Myometrial cell (primary cell): Measurements from ENCODE around the gene KHNYN. TPM values are rescaled to one million over a fixed set of nuclear protein-coding genes. Genes with fewer than 3 reads are reported as not detected.

ENCODE experiments used
- total RNA-seq: library from RNA; depleted of rRNA; stranded (reverse); fragments of >200 nt; gene quantifications from 2 replicates; pipeline ENCODE4 v1.2.3, GENCODE V29; 2015

Gene KHNYN
- total RNA-seq = 39.5 and 41.8 TPM in 2 replicates

DNA sequence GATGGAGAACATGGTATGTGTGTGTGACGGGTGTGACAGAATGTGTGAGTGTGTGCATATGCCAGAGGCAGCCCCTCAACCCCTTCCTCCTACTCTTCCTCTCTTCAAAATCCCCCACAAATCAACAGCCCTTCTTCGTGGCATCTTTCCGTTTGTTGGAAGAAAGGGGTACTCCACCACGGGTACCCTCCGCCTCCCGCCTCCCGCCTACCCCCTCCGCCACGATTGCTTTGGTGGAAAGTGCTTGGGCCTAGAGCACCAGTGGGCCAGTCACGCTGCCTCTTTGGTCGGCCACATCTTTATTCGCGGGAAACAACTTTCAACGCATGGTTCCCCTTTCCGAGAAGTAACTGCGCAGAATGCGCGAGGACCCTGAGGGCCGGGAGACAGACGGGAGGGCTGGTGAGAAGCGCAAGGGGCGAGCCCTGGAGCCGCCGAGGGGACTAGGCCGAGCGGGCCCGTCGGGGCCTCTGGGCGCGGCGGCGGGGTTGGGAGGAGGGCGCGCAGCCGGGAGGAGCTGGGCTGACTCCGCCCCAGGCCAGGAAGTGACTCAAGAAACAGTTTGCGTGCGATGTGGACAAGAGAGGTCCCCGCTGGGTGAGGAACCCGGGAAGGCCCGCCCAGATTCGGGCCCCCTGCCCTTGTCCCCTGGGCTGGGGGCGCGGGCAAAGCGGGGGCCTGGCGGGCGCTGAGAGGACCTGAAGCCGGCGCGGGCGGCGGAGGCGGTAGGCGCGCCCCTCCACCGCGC, at the start of gene KHNYN, which contains the start of gene CBLN3:
KHNYN (plus strand) TSS at position 560 of the 748 bp plus-strand sequence. CDS start 777 bp downstream, outside the sequence.
CBLN3 (minus strand) TSS at position 274 of the 748 bp plus-strand sequence. CDS start 614 bp downstream, outside the sequence.

DNA sequence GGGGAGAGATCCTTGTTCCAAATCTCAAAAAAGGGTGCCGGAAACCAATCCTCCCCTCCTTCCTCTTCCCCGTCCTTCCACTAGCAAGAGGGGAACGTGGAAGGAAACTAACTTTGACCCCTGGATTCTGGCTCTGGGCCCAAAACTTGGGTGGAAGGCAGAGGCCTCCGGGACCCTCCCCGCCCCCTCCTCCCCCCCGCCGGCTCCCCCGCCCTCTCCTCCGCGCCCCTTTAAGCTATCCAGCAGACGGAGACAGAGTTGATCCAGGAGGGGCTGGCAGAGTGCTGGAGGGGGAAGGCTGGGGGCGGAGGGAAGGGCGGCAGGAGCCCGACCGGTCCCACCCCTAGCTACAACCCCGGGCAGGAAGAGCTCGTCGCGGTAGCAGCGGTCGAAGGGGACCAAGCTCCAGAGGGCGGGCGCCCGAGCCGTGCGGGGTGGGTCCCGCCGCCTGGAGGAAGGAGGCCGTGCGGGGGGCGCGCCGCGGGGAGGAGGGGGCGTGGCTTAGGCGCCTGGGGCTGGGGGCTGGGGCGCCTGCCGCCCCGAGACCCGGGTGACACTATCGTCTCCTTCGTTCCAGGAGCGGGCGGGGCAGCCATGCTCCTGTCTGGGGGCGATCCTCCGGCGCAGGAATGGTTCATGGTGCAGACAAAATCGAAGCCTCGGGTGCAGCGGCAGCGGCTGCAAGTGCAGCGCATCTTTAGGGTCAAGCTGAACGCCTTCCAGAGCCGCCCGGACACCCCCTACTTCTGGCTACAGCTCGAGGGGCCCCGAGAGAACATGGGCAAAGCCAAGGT, 30.9 kb upstream of the KHNYN start, which contains the start of gene NYNRIN:
NYNRIN (plus strand) TSS at position 351 of the 794 bp plus-strand sequence; CDS start at position 595, 244 bp downstream.

DNA sequence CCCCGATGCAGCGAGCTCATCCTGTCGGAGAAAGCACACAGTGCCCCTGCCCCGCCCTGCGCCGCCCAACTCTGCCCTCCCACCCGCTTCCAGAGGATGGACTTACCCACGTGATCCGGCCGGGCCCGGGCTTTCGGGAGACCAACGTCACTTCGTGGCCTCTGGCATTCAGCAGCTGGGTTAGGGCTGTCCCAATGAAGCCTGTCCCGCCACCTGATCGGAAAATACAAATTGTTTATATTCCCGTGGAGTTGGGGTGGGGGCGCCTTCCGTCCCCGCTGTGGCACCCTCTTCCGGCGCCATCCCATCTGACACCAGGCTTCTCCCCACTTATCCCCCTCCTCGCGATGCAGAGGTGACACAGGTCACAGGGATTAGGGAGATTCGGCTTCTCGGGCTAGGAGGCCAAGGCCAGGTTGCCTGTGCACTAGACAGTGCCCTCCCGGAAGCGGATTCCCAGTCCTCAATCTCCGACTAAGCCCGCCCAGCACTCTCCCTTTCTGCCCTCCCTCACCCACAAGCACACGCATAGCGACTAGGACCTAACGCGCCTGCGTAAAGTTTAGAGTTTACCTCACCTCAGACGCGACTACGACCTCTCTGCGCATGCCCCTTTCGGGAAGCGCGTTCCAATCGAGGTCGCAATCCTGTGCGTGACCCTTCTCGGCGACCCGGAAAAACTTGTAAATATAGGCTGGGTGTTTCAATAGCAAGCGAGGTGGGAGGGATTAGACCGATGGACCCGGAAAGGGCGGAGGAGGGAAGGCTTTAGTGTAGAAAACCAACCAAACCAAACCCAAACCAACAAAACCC, 12.7 kb downstream of the KHNYN start, which contains the start of gene SDR39U1:
SDR39U1 (minus strand) TSS at position 537 of the 813 bp plus-strand sequence; CDS start at position 530, 7 bp downstream.

Other genes with a start within 250 kb of the KHNYN start
- 70.4 and 79.0 TPM in 2 replicates for gene IPO4, start 241.1 kb upstream of the KHNYN start, total RNA-seq
- gene TM9SF1, start 234.5 kb upstream of the KHNYN start, total RNA-seq = 85.9 and 92.5 TPM in 2 replicates
- not detected in 2 replicates for gene TSSK4, start 224.3 kb upstream of the KHNYN start, total RNA-seq
- 28.0 and 40.8 TPM in 2 replicates for gene CHMP4A, start 216.5 kb upstream of the KHNYN start, total RNA-seq
- gene MDP1, start 213.9 kb upstream of the KHNYN start, total RNA-seq = 11.8 and 12.8 TPM in 2 replicates
- 229 and 231 TPM in 2 replicates for gene NEDD8, start 197.6 kb upstream of the KHNYN start, total RNA-seq
- gene GMPR2, start 197.0 kb upstream of the KHNYN start, total RNA-seq = 83.0 and 111 TPM in 2 replicates
- gene TINF2, start 187.3 kb upstream of the KHNYN start, total RNA-seq = 48.6 and 95.1 TPM in 2 replicates
- gene TGM1, start 166.8 kb upstream of the KHNYN start, total RNA-seq = 0.35 and 4.0 TPM in 2 replicates
- 33.1 and 65.2 TPM in 2 replicates for gene RABGGTA, start 158.4 kb upstream of the KHNYN start, total RNA-seq
- gene DHRS1, start 130.2 kb upstream of the KHNYN start, total RNA-seq = 15.3 and 21.3 TPM in 2 replicates
- gene NOP9, start 130.1 kb upstream of the KHNYN start, total RNA-seq = 15.0 and 22.0 TPM in 2 replicates
- gene CIDEB, start 122.0 kb upstream of the KHNYN start, total RNA-seq = 1.4 and 2.3 TPM in 2 replicates
- 0.18 and 1.4 TPM in 2 replicates for gene LTB4R2, start 119.8 kb upstream of the KHNYN start, total RNA-seq
- under 0.01 and 0.71 TPM in 2 replicates for gene LTB4R, start 118.5 kb upstream of the KHNYN start, total RNA-seq
- gene ADCY4, start 94.9 kb upstream of the KHNYN start, total RNA-seq = not detected in 2 replicates
- not detected in 2 replicates for gene RIPK3, start 90.0 kb upstream of the KHNYN start, total RNA-seq
- 27.8 and 35.7 TPM in 2 replicates for gene NFATC4, start 61.8 kb upstream of the KHNYN start, total RNA-seq
- 11.9 and 12.1 TPM in 2 replicates for gene NYNRIN, start 31.0 kb upstream of the KHNYN start, total RNA-seq
- gene CBLN3, start 286 bp upstream of the KHNYN start, total RNA-seq = 2.8 and 4.6 TPM in 2 replicates
- 18.1 and 32.9 TPM in 2 replicates for gene SDR39U1, start 12.8 kb downstream of the KHNYN start, total RNA-seq
- gene CMA1, start 78.3 kb downstream of the KHNYN start, total RNA-seq = not detected in 2 replicates
- not detected in 2 replicates for gene CTSG, start 146.3 kb downstream of the KHNYN start, total RNA-seq
- gene GZMH, start 179.7 kb downstream of the KHNYN start, total RNA-seq = not detected in 2 replicates
- not detected in 2 replicates for gene GZMB, start 204.2 kb downstream of the KHNYN start, total RNA-seq